HG03108 (cell line): ENCODE data around the gene GALNS.
"Not testable (repeated sequence)": the region's sequence is repeated elsewhere in the genome, so short reads cannot be mapped to it uniquely, and the experiment has no call there.

Source experiments
- ATAC-seq: cut with Tn5 transposase; IDR thresholded peaks from one replicate; pipeline ENCODE4 v1.9.1; 2021; ENCODE audit warnings: moderate library complexity; ENCODE audit not compliant: unreplicated experiment

The GALNS gene

DNA sequence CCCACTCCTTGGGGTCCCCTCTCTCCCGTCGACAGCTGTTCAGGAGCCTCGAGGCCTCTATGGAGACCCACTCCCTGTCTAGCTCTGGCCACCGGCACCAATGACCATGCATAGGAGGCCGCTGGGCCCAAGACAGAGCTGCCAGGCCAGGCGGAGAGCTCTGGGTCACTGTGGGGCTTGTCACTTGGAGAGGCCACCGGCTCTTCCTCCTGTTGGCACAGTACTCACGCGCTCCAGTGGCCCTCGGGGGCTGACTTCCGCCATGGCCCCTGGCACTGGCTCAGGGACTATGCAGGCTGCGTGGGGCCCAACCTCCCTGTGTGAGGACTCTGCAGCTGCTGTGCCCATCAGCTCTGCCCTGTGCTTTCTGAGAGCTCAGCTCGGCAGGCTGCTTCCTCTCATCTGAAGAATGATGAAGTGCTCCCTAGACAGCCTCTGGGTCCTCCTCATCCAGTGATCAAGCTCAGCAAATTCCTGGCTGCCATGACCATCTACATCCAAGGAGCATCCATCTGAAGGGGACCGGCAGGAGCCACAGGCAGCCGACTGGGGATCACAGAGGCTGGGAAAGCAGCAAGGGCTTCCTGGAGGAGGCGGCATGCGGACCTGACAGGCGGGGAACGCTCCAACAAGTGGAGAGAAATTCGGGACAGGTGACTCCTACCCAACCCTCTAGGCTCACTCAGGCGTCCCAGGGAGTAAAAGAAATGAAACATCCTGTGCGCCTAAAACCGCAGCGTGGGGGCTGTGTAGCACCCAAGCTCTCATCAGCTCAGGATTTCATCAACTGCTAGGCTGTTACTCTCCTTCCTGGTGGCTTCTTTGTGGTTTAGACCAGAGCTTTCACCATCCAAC, 16.8 kb downstream of the GALNS start:
- no peak for ATAC-seq

DNA sequence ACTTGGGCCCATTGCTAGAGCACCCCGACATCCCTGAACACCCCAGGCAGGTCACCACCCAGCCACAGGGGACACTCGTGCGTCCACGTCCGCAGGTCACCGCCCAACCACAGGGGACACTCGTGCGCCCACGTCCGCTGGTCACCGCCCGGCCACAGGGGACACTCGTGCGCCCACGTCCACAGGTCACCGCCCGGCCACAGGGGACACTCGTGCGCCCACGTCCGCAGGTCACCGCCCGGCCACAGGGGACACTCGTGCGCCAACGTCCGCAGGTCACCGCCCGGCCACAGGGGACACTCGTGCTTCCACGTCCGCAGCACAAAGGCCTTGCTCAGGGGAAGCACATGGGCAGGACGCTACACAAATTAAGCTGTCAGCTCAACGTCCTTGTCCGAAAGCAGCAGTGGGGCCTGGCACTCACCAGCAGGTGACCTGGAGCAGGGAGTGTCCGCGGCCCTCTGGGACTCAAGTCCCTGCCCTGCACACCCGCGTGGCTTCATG, 17.7 kb downstream of the GALNS start:
- ATAC-seq = no peak

- no peak for ATAC-seq
Measured at GRCh38 chr16:88838566-88838965, 18.2 kb downstream of the GALNS start.

GRCh38 chr16:88837806-88838205, 18.9 kb downstream of the GALNS start:
- no peak for ATAC-seq

- ATAC-seq = no peak
Measured at GRCh38 chr16:88836791-88837190, 20.0 kb downstream of the GALNS start.

DNA sequence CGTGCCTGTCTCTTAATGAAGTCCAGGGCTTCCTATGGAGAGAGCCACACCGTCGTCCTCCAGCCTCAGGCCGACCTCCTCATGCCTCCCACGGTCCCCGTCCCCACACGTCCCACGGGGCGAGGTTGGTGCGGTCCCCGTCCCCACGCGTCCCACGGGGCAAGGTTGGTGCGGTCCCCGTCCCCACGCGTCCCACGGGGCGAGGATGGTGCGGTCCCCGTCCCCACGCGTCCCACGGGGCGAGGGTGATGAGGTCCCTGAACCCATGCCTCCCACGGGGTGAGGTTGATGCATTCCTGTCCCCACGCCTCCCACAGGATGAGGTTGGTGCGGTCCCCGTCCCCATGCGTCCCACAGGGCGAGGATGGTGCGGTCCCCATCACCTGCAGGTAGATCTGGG, 20.9 kb downstream of the GALNS start:
- no peak for ATAC-seq

- no peak for ATAC-seq
Measured at GRCh38 chr16:88835383-88835782, 21.4 kb downstream of the GALNS start.

- ATAC-seq = no peak
Measured at GRCh38 chr16:88834670-88835069, 22.1 kb downstream of the GALNS start.

DNA sequence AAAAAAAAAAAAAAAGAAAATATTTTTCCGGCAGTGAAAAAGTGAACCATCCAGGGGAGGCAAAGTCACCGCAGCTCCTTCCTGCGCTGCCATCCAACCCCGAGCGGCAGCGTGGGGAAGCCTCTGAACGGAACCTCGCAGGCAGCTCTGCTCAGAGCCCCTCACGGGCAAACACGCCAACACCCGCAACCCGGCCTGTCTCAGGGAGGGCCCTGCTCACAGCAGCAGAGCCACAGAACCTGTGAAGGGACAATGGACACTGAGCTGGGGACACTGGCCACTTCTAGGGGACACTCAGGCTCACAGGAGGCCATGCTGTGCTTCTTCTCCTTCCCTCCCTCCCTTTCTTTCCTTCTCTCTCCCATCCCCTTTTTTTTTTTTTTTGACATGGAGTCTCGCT, 23.7 kb downstream of the GALNS start:
- no peak for ATAC-seq

DNA sequence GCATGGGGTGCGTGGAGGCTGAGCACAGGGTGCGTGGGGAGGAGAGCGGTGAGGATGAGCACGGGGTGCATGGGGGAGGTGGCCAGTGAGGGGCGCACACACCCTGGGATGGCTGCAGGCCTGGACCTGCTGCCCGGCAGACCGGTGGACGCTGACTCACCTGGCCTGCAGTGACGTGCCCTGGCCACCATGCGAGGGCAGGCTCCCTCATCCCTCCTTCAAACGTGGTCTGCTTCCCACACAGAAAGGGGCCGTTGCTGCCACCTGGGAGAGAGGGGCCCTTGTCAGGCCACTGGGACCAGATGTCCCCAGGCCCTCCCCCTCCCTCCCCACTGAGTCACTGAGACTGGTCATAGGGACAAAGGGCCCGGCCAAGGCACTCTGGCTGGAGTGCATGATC, 24.9 kb downstream of the GALNS start:
- ATAC-seq = no peak

DNA sequence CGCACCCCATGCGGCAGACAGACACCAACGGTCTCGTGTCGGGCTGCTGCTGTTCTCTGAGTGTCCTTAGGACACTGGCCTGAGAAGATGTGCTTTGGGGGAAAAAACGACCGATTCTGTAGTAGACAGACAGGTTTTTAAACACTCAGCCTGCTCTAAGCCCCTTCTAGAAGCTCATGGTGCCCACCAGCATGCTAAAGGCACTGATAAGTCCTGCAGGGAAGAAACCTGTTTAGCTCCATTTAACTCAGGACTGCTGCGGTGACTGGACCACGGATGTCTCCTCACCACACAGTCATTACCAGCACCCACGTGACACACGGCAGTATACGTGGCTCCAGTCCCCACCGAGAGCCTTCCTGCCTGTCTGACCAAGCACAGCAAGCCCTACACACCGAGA, 26.0 kb downstream of the GALNS start:
- no peak for ATAC-seq

DNA sequence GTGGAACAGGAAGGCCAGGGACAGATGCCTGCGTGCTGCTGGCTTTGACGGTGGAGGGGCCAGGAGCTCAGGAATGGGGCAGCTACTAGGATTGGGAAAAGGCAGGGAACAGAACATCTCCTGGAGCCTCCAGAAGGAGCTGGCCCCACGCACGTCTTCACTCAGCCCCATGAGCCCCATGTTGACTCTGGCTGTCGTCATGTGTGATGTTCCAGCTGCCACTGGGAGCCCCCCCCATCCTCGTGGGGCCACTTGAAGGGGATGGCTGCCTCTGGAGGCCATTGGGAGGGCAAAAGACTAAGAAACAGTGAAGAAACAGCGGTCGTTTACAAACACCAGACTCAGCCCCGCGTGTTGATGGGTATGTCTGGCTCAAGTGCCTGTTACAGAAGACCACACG, 26.5 kb downstream of the GALNS start:
- ATAC-seq = no peak

GRCh38 chr16:88828711-88829110, 28.0 kb downstream of the GALNS start:
- ATAC-seq = no peak

DNA sequence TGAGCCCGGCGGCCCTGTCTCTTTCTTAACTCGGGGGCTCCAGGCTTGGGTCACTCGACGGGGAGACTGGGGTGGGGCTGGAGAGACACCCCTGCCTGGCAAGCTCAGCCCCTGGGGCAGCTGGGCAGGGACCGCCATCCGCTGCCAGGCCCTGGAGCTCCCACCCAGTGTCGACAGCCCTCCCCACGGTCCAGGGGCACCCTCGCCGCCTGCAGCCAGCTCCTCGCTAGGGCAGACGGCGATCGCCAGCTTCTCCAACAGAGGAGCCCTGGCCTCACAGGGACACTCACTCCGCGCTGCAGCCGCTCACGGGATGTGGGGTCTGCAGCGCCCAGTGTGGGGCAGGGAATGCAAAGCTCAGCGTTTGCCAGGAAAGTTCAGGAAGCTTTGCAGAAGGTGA, 29.0 kb downstream of the GALNS start:
- ATAC-seq = no peak

DNA sequence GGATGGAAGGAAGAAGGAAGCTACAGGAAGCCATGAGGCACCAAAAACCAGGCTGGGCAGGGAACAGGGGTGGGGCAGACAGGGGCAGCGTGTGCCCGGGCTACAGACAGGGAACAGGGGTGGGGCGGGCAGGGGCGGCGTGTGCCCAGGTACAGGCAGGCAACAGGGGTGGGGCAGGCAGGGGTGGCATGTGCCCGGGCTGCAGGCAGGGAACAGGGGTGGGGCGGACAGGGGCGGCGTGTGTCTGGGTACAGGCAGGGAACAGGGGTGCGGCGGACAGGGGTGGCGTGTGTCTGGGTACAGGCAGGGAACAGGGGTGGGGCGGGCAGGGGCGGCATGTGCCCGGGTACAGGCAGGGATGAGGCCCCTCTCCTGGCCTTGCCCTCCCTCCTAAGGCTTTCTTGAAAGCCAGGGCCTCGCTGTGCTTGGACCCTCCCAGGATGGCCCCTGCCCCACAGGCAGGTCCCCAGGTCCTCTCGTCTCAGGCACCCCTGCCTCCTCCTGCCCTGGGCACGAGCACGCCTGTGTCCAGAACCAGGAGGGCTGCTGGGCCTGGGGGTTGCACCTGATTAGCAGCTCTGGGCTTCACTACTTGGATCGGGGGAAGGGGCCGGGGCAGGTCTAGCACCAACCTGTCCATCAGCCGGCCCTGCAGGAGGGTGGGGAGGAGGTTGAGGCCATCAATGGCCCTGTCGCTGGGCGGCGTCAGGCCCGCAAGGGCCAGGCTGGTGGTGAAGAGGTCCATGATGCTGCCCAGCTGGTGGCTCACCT, 30.5 kb downstream of the GALNS start:
- ATAC-seq = no peak

DNA sequence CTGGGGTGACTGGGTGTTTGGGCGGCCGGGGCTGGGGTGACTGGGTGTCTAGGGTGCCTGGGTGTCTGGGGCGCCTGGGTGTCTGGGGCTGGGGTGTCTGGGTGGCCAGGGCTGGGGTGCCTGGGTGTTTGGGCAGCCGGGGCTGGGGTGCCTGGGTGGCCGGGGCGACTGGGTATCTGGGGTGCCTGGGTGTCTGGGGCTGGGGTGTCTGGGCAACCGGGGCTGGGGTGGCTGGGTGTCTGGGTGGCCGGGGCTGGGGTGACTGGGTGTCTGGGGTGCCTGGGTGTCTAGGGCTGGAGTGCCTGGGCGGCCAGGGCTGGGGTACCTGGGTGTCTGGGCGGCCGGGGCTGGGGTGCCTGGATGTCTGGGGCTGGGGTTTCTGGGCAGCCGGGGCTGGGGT, 31.6 kb downstream of the GALNS start:
- no peak for ATAC-seq

GRCh38 chr16:88824256-88825077, 32.3 kb downstream of the GALNS start:
- ATAC-seq = no peak

DNA sequence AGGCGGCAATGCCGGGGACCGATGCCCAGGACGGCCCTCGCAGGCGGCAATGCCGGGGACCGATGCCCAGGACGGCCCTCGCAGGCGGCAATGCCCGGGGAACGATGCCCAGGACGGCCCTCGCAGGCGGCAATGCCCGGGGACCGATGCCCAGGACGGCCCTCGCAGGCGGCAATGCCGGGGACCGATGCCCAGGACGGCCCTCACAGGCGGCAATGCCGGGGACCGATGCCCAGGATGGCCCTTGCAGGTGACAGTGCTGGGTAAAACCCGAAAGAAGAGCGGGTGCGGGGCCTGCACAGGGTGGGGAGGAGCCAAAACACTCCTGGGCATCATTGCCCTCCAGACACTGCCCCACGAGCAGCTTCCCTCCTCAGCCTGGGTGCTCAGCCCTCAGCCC, 33.1 kb downstream of the GALNS start:
- not testable (repeated sequence) for ATAC-seq

- no peak for ATAC-seq
Measured at GRCh38 chr16:88822281-88823040, 34.3 kb downstream of the GALNS start.

DNA sequence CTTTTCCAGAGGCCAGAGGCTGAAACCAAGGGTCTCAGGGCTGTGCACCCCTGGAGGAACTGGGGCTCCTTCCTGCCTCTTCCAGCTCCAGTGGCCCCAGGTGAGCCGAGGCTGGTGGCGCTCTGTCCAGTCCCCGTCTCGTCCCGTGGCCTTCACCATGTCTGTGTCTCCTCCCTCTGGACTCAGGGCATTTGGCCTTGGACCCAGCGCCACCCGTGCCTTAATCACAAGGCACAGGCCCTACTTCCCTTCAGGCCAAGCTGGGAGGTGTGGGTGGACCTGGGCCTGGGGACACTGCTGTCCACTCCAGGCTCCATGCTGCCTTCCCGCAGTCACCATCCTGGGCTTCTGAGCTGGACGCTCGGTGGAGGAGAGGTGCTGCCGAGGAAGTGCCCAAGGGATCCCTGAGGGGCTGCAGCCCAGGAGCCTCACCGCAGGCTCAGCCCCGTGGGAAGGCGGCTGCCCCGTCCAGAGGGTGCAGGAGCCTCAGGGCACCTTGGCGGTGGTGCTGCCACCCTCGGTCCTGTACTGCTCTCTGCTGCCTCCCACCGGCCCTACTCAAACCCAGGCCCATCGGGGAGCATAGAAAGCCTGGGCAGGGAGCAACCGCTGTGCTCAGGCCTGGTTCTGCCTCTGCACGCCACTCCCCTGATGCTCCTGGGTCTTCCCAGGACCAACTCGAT, 35.4 kb downstream of the GALNS start:
- no peak for ATAC-seq
